Hepatocyte (in vitro differentiated cells): ENCODE results near the gene C9. TPM values are rescaled to one million over a fixed set of nuclear protein-coding genes. Genes with fewer than 3 reads are reported as not detected.
"Not testable (repeated sequence)": the region's sequence is repeated elsewhere in the genome, so short reads cannot be mapped to it uniquely, and the experiment has no call there.

Experiments
- DNase-seq: peaks from one replicate; pipeline ENCODE4 v3.0.0-alpha.2; 2016; ENCODE audit warnings: low spot score
- H2AFZ ChIP-seq: fragments of 200-600 bp; sonication (generic); 2 replicates; pipeline ENCODE4 v1.6.0; 2016; ENCODE audit warnings: antibody characterized with exemption, mild to moderate bottlenecking
- H3K27ac ChIP-seq: fragments of 200-600 bp; sonication (generic); 2 replicates; pipeline ENCODE4 v1.5.1; 2016; ENCODE audit warnings: mild to moderate bottlenecking
- H3K27me3 ChIP-seq: fragments of 200-600 bp; sonication (generic); 2 replicates; pipeline ENCODE4 v1.6.1; 2016
- H3K36me3 ChIP-seq: fragments of 200-600 bp; sonication (generic); replicated peaks from 2 replicates; pipeline ENCODE4 v1.5.1; 2016; ENCODE audit warnings: low read depth; ENCODE audit not compliant: insufficient read depth
- H3K4me1 ChIP-seq: fragments of 200-600 bp; sonication (generic); 2 replicates; pipeline ENCODE4 v1.5.1; 2016; ENCODE audit warnings: mild to moderate bottlenecking, moderate library complexity; ENCODE audit not compliant: insufficient read depth
- H3K4me2 ChIP-seq: fragments of 200-600 bp; sonication (generic); 2 replicates; pipeline ENCODE4 v1.6.0; 2016
- H3K4me3 ChIP-seq: fragments of 200-600 bp; sonication (generic); 2 replicates; pipeline ENCODE4 v1.5.1; 2016; ENCODE audit warnings: mild to moderate bottlenecking
- H3K79me2 ChIP-seq: fragments of 200-600 bp; sonication (generic); 2 replicates; pipeline ENCODE4 v1.6.0; 2017; ENCODE audit warnings: mild to moderate bottlenecking
- H3K9me2 ChIP-seq: fragments of 200-600 bp; sonication (generic); replicated peaks from 2 replicates; pipeline ENCODE4 v1.6.0; 2017; ENCODE audit warnings: mild to moderate bottlenecking; ENCODE audit not compliant: insufficient read depth
- H3K9me3 ChIP-seq: fragments of 200-600 bp; sonication (generic); 2 replicates; pipeline ENCODE4 v1.5.1; 2016; ENCODE audit warnings: low read depth, mild to moderate bottlenecking
- H4K20me1 ChIP-seq: fragments of 200-600 bp; sonication (generic); 2 replicates; pipeline ENCODE4 v1.6.0; 2016; ENCODE audit warnings: mild to moderate bottlenecking; ENCODE audit not compliant: insufficient read depth, poor library complexity, severe bottlenecking
- CTCF ChIP-seq: fragments of 200-600 bp; sonication (generic); IDR thresholded peaks from 2 replicates; pipeline ENCODE4 v1.5.1; 2016; ENCODE audit warnings: antibody characterized with exemption, mild to moderate bottlenecking; ENCODE audit not compliant: poor library complexity
- EZH2 ChIP-seq: fragments of 200-600 bp; sonication (generic); IDR thresholded peaks from 2 replicates; pipeline ENCODE4 v1.6.1; 2016; ENCODE audit warnings: antibody characterized with exemption, mild to moderate bottlenecking, borderline replicate concordance
- EZH2phosphoT487 ChIP-seq: fragments of 200-600 bp; sonication (generic); IDR thresholded peaks from one replicate; pipeline ENCODE4 v1.6.1; 2018; ENCODE audit warnings: antibody characterized with exemption, mild to moderate bottlenecking, low read depth, moderate library complexity; ENCODE audit not compliant: unreplicated experiment, severe bottlenecking
- WGBS: methylation state at CpG from one replicate; pipeline ENCODE4 v1.1.6; 2016; ENCODE audit warnings: low lambda C conversion rate; ENCODE audit errors: missing lambda C conversion rate; 5-methylcytosine and 5-hydroxymethylcytosine counted together
- polyA plus RNA-seq: library from polyadenylated mRNA; unstranded; fragments of >200 nt; fragmentation: Nextera tagmentation; extraction: Ambion mirVana; gene quantifications from 2 replicates; pipeline ENCODE4 v1.2.1, GENCODE V29; 2016
- total RNA-seq: library from RNA; depleted of rRNA; stranded (reverse); fragments of >200 nt; gene quantifications from 2 replicates; pipeline ENCODE4 v1.2.3, GENCODE V29; 2014

Gene C9
- total and polyA plus RNA-seq, 2 experiments from 2014 or later = 0.47 to 0.79 TPM

- H3K27me3 ChIP-seq = no peaks in the 10 kb centered on the region
- H4K20me1 ChIP-seq = no peaks in the 10 kb centered on the region
- no peak overlapping the region for H2AFZ ChIP-seq
- H3K4me3 ChIP-seq = no peak overlapping the region
- no peak overlapping the region for H3K27ac ChIP-seq
- H3K79me2 ChIP-seq = no peaks in the 10 kb centered on the region
- H3K4me1 ChIP-seq = no peaks in the 10 kb centered on the region
- TF ChIP-seq EZH2phosphoT487 (no peak), EZH2 (no peak), CTCF (no peak)
- no peak overlapping the region for H3K4me2 ChIP-seq
- no peaks in the 10 kb centered on the region for H3K9me2 ChIP-seq
- 94% methylated on average over 2 of the region's 2 CpGs for WGBS
- H3K36me3 ChIP-seq = no peaks in the 10 kb centered on the region
- no peak for DNase-seq
- H3K9me3 ChIP-seq = no peaks in the 10 kb centered on the region
These were observed 90.9 kb downstream of the C9 start for GRCh38 chr5:39273314-39273954.

- H3K4me1 ChIP-seq, H3K4me3 ChIP-seq, H3K27me3 ChIP-seq, DNase-seq, H3K79me2 ChIP-seq, H4K20me1 ChIP-seq, H3K27ac ChIP-seq, H2AFZ ChIP-seq, H3K9me2 ChIP-seq, H3K36me3 ChIP-seq, H3K9me3 ChIP-seq, H3K4me2 ChIP-seq: not testable (repeated sequence)
- 100% methylated on average over 1 of the region's 14 CpGs for WGBS
These were observed 91.4 kb downstream of the C9 start for GRCh38 chr5:39272869-39273231.

GRCh38 chr5:39270225-39270848 lies 94.0 kb downstream of the C9 start:
- no peak overlapping the region for H3K27ac ChIP-seq
- TF ChIP-seq EZH2 (no peak), EZH2phosphoT487 (no peak), CTCF (no peak)
- 85% methylated on average over 2 of the region's 2 CpGs for WGBS

GRCh38 chr5:39267186-39267585 lies 97.1 kb downstream of the C9 start:
- Histone ChIP-seq H3K4me2 (no peak overlapping the region), H4K20me1 (no peaks in the 10 kb centered on the region), H3K9me2 (no peaks in the 10 kb centered on the region), H2AFZ (no peak overlapping the region), H3K4me1 (no peaks in the 10 kb centered on the region), H3K4me3 (no peak overlapping the region), H3K79me2 (no peaks in the 10 kb centered on the region), H3K27me3 (no peaks in the 10 kb centered on the region), H3K36me3 (no peaks in the 10 kb centered on the region), H3K27ac (no peak overlapping the region), H3K9me3 (no peaks in the 10 kb centered on the region)
- no peak for DNase-seq
- 98% methylated on average over 2 of the region's 2 CpGs for WGBS
- TF ChIP-seq EZH2phosphoT487 (no peak), CTCF (no peak), EZH2 (no peak)

More at GRCh38 chr5:39270225-39270848, 94.0 kb downstream of the C9 start:
- Histone ChIP-seq H4K20me1 (no peaks in the 10 kb centered on the region), H2AFZ (no peak overlapping the region), H3K4me2 (no peak overlapping the region), H3K9me3 (no peaks in the 10 kb centered on the region), H3K36me3 (no peaks in the 10 kb centered on the region), H3K9me2 (no peaks in the 10 kb centered on the region), H3K4me3 (no peak overlapping the region), H3K4me1 (no peaks in the 10 kb centered on the region), H3K79me2 (no peaks in the 10 kb centered on the region), H3K27me3 (no peaks in the 10 kb centered on the region)
- no peak for DNase-seq
